ENCODE measurements around the gene DCBLD1.
A peak's percentile ranks its signal among the peaks of the same experiment; 100 is the strongest.
"Not testable (repeated sequence)": the region's sequence is repeated elsewhere in the genome, so short reads cannot be mapped to it uniquely, and the experiment has no call there.

The DCBLD1 gene

GRCh38 chr6:117482240-117483003 lies at the start of gene DCBLD1:
Gene DCBLD1, plus strand, starts transcription at chr6:117482674. Its CDS starts 108 bp downstream, at chr6:117482782.
- H3K4me3 Mint-ChIP-seq = peak within 1 kb of the TSS; percentile 90 to 100 (median 98)
- H3K4me1 Mint-ChIP-seq = peaks cover 11% of the 10 kb centered on the region
- H3K27me3 Mint-ChIP-seq (ENCODE audit: low read depth) = peaks cover 31% of the 10 kb centered on the region
- peaks cover 6% of the 10 kb centered on the region for H3K36me3 Mint-ChIP-seq (ENCODE audit: low read depth)
- H3K27ac Mint-ChIP-seq = peak within 1 kb of the TSS; percentile 88 to 93 (median 89)
- no peak for TF ChIP-seq CTCF (IDR thresholded peaks at IDR 0.05; ENCODE audit: unreplicated experiment in 3 of 3)
- no peaks in the 10 kb centered on the region for H3K9me3 Mint-ChIP-seq

- Mint-ChIP-seq H3K27me3 (ENCODE audit: low read depth) (no peaks in the 10 kb centered on the region), H3K4me1 (no peaks in the 10 kb centered on the region), H3K4me3 (no peak overlapping the region), H3K36me3 (ENCODE audit: low read depth) (no peaks in the 10 kb centered on the region), H3K27ac (no peak overlapping the region), H3K9me3 (no peaks in the 10 kb centered on the region)
- no peak for TF ChIP-seq CTCF (IDR thresholded peaks at IDR 0.05; ENCODE audit: unreplicated experiment in 3 of 3)
Observed at GRCh38 chr6:117440706-117441525, 41.6 kb upstream of the DCBLD1 start.

GRCh38 chr6:117441824-117442264 lies 40.6 kb upstream of the DCBLD1 start:
- no peak for TF ChIP-seq CTCF (IDR thresholded peaks at IDR 0.05; ENCODE audit: unreplicated experiment in 3 of 3)
- no peaks in the 10 kb centered on the region for H3K36me3 Mint-ChIP-seq (ENCODE audit: low read depth)
- H3K9me3 Mint-ChIP-seq = no peaks in the 10 kb centered on the region
- no peak overlapping the region for H3K4me3 Mint-ChIP-seq
- H3K27me3 Mint-ChIP-seq (ENCODE audit: low read depth) = no peaks in the 10 kb centered on the region
- no peaks in the 10 kb centered on the region for H3K4me1 Mint-ChIP-seq
- no peak overlapping the region for H3K27ac Mint-ChIP-seq

GRCh38 chr6:117442313-117442712 lies 40.2 kb upstream of the DCBLD1 start:
- not testable (repeated sequence) for H3K36me3 Mint-ChIP-seq (ENCODE audit: low read depth); H3K27me3 Mint-ChIP-seq (ENCODE audit: low read depth); H3K9me3 Mint-ChIP-seq; H3K4me1 Mint-ChIP-seq; H3K27ac Mint-ChIP-seq; H3K4me3 Mint-ChIP-seq

GRCh38 chr6:117444600-117444999 lies 37.9 kb upstream of the DCBLD1 start:
- Mint-ChIP-seq H3K4me1 (peaks cover 15% of the 10 kb centered on the region), H3K27me3 (ENCODE audit: low read depth) (peaks cover 6% of the 10 kb centered on the region), H3K9me3 (no peaks in the 10 kb centered on the region), H3K4me3 (no peak overlapping the region), H3K27ac (no peak overlapping the region), H3K36me3 (ENCODE audit: low read depth) (no peaks in the 10 kb centered on the region)
- TF ChIP-seq CTCF (IDR thresholded peaks at IDR 0.05; ENCODE audit: unreplicated experiment in 3 of 3) = no peak

GRCh38 chr6:117446861-117447260 lies 35.6 kb upstream of the DCBLD1 start:
- TF ChIP-seq CTCF (IDR thresholded peaks at IDR 0.05; ENCODE audit: unreplicated experiment in 3 of 3) = no peak
- H3K36me3 Mint-ChIP-seq (ENCODE audit: low read depth) = no peaks in the 10 kb centered on the region
- H3K27ac Mint-ChIP-seq = peak overlapping the region in 2 of 3 experiments; percentile 49 to 53
- peaks cover 15% of the 10 kb centered on the region for H3K4me1 Mint-ChIP-seq
- no peaks in the 10 kb centered on the region for H3K9me3 Mint-ChIP-seq
- H3K27me3 Mint-ChIP-seq (ENCODE audit: low read depth) = peaks cover 6% of the 10 kb centered on the region
- no peak overlapping the region for H3K4me3 Mint-ChIP-seq

Measured in nephron (organoid).